Transverse colon (tissue), 4 donors: ENCODE data around the gene HAND2.

ENCODE experiments used
- EP300 ChIP-seq: sonication (generic); formaldehyde crosslinking; IDR thresholded peaks from one replicate; pipeline ENCODE4 v1.6.1; 2017; ENCODE audit warnings: antibody characterized with exemption, low read depth
- POLR2A ChIP-seq: fragments of 450-650 bp; IDR thresholded peaks from one replicate; pipeline ENCODE4 v1.6.1; 2016; ENCODE audit warnings: antibody characterized with exemption, mild to moderate bottlenecking, moderate library complexity
- POLR2AphosphoS5 ChIP-seq, 3 donors: sonication (generic); formaldehyde crosslinking; IDR thresholded peaks; one replicate each; pipeline ENCODE4 v1.6.1; 2016; ENCODE audit warnings: antibody characterized with exemption in 3 of 3
- TF ChIP-seq, protein P1 (sequence below), 5 experiments: fragments of 200-600 bp in 3 of 5; fragments of 450-650 bp in 2 of 5; sonication (generic) in 3 of 5; IDR thresholded peaks; 1 replicate in 2 of 5; 2 replicates in 3 of 5; pipeline ENCODE4 v1.5.1; 2016 to 2017; ENCODE audit warnings: antibody characterized with exemption in 5 of 5, inconsistent platforms in 3 of 5, mild to moderate bottlenecking in 2 of 5, moderate library complexity in 1 of 5

- TF ChIP-seq, protein P1, sequence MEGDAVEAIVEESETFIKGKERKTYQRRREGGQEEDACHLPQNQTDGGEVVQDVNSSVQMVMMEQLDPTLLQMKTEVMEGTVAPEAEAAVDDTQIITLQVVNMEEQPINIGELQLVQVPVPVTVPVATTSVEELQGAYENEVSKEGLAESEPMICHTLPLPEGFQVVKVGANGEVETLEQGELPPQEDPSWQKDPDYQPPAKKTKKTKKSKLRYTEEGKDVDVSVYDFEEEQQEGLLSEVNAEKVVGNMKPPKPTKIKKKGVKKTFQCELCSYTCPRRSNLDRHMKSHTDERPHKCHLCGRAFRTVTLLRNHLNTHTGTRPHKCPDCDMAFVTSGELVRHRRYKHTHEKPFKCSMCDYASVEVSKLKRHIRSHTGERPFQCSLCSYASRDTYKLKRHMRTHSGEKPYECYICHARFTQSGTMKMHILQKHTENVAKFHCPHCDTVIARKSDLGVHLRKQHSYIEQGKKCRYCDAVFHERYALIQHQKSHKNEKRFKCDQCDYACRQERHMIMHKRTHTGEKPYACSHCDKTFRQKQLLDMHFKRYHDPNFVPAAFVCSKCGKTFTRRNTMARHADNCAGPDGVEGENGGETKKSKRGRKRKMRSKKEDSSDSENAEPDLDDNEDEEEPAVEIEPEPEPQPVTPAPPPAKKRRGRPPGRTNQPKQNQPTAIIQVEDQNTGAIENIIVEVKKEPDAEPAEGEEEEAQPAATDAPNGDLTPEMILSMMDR (IDR thresholded peaks at IDR 0.05), result no peak
- TF ChIP-seq POLR2A (no peak), POLR2AphosphoS5 (IDR thresholded peaks at IDR 0.05) (no peak), EP300 (no peak)
Measured at GRCh38 chr4:173571620-173572019, 41.6 kb upstream of the HAND2 start.
